Mononuclear cell (primary cell): ENCODE data around the gene ACSS3. TPM values are rescaled to one million over a fixed set of nuclear protein-coding genes. Genes with fewer than 3 reads are reported as not detected.
"Not testable (repeated sequence)": the region's sequence is repeated elsewhere in the genome, so short reads cannot be mapped to it uniquely, and the experiment has no call there.

Source experiments
- H3K27me3 ChIP-seq: 2 replicates; pipeline ENCODE4 v1.6.0; 2011; ENCODE audit warnings: low read length, control low read depth; ENCODE audit not compliant: insufficient read depth
- H3K4me1 ChIP-seq: 2 replicates; pipeline ENCODE4 v1.5.1; 2011; ENCODE audit warnings: mild to moderate bottlenecking, low read length, control low read depth; ENCODE audit not compliant: insufficient read depth
- H3K4me3 ChIP-seq: 2 replicates; pipeline ENCODE4 v1.5.1; 2011; ENCODE audit warnings: mild to moderate bottlenecking, low read length, moderate library complexity
- H3K9me3 ChIP-seq: 2 replicates; pipeline ENCODE4 v1.5.1; 2011; ENCODE audit warnings: low read depth, mild to moderate bottlenecking, control low read depth, low read length
- total RNA-seq: library from RNA; depleted of rRNA; stranded (reverse); fragments of >200 nt; gene quantifications from one replicate; pipeline ENCODE4 v1.2.3, GENCODE V29; 2012

Gene ACSS3
- total RNA-seq, 1 donor, result 0.10 TPM

GRCh38 chr12:81168445-81168844, 90.6 kb downstream of the ACSS3 start:
- no peaks in the 10 kb centered on the region for H3K27me3 ChIP-seq
- H3K4me1 ChIP-seq, result no peaks in the 10 kb centered on the region
- H3K4me3 ChIP-seq, result no peak overlapping the region
- H3K9me3 ChIP-seq, result no peaks in the 10 kb centered on the region

- H3K4me3 ChIP-seq, result no peak overlapping the region
- no peaks in the 10 kb centered on the region for H3K9me3 ChIP-seq
- no peaks in the 10 kb centered on the region for H3K4me1 ChIP-seq
- no peaks in the 10 kb centered on the region for H3K27me3 ChIP-seq
Measured at GRCh38 chr12:81170072-81170471, 92.2 kb downstream of the ACSS3 start.

GRCh38 chr12:81172851-81173250, 95.0 kb downstream of the ACSS3 start:
- H3K4me3 ChIP-seq, result no peak overlapping the region
- H3K9me3 ChIP-seq, result peaks cover 6% of the 10 kb centered on the region
- H3K4me1 ChIP-seq, result no peaks in the 10 kb centered on the region
- no peaks in the 10 kb centered on the region for H3K27me3 ChIP-seq

DNA sequence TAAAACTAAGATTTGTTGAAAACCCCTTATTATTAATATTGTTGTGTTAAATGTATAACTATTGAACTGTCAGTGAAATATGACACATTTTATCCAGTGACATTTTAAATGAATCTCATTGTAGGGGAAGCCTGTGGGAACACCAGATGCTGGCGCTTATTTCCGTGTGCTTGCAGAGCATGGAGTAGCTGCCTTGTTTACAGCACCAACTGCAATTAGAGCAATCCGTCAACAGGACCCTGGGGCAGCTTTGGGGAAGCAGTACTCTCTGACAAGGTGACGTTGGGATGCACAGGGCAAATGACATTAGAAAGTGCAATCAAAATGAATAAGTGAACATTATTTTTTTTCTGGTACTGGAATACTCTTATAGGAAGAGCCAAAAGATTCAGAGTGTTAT, 96.8 kb downstream of the ACSS3 start:
- Histone ChIP-seq H3K4me3 (no peak overlapping the region), H3K9me3 (peaks cover 6% of the 10 kb centered on the region), H3K4me1 (no peaks in the 10 kb centered on the region), H3K27me3 (no peaks in the 10 kb centered on the region)

GRCh38 chr12:81176796-81177195, 98.9 kb downstream of the ACSS3 start:
- Histone ChIP-seq H3K27me3 (no peaks in the 10 kb centered on the region), H3K9me3 (peaks cover 6% of the 10 kb centered on the region), H3K4me1 (no peaks in the 10 kb centered on the region), H3K4me3 (no peak overlapping the region)

- Histone ChIP-seq H3K4me3 (no peak overlapping the region), H3K9me3 (peaks cover 5% of the 10 kb centered on the region), H3K4me1 (no peaks in the 10 kb centered on the region), H3K27me3 (no peaks in the 10 kb centered on the region)
Measured at GRCh38 chr12:81181691-81182090, 103.8 kb downstream of the ACSS3 start.

GRCh38 chr12:81187686-81188085, 109.8 kb downstream of the ACSS3 start:
- Histone ChIP-seq H3K27me3 (no peaks in the 10 kb centered on the region), H3K9me3 (no peaks in the 10 kb centered on the region), H3K4me3 (no peak overlapping the region), H3K4me1 (no peaks in the 10 kb centered on the region)

GRCh38 chr12:81196595-81196994, 118.7 kb downstream of the ACSS3 start:
- Histone ChIP-seq H3K9me3 (no peaks in the 10 kb centered on the region), H3K4me1 (no peaks in the 10 kb centered on the region), H3K4me3 (no peak overlapping the region), H3K27me3 (no peaks in the 10 kb centered on the region)

- H3K27me3 ChIP-seq, H3K4me1 ChIP-seq, H3K9me3 ChIP-seq, H3K4me3 ChIP-seq: not testable (repeated sequence)
Measured at GRCh38 chr12:81200561-81200960, 122.7 kb downstream of the ACSS3 start.

- H3K27me3 ChIP-seq, result no peaks in the 10 kb centered on the region
- no peak overlapping the region for H3K4me3 ChIP-seq
Measured at GRCh38 chr12:81203671-81204204, 125.9 kb downstream of the ACSS3 start.

GRCh38 chr12:81205416-81205815, 127.5 kb downstream of the ACSS3 start:
- no peaks in the 10 kb centered on the region for H3K27me3 ChIP-seq
- no peak overlapping the region for H3K4me3 ChIP-seq
- no peaks in the 10 kb centered on the region for H3K4me1 ChIP-seq
- H3K9me3 ChIP-seq, result no peaks in the 10 kb centered on the region

More at GRCh38 chr12:81203671-81204204, 125.9 kb downstream of the ACSS3 start:
- no peaks in the 10 kb centered on the region for H3K4me1 ChIP-seq
- no peaks in the 10 kb centered on the region for H3K9me3 ChIP-seq

DNA sequence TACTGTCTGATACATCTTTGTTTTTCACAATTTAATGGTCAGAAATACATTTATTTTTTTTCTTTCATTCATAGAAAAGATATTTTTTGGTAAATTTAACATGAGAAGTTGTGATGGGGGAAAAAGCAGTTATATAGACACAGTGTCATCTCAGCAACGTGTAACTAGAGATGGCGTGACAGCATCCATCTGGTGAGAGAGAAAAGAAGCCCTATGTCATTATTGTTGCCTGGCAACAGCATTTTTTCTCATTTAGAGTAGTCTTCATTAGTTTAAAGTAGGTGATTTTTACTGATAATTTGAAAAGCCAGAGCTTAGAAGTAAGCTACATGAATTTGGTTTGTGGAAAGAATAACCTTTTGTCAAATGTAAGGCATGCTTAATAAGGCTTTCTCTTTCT, 128.6 kb downstream of the ACSS3 start:
- Histone ChIP-seq H3K27me3 (no peaks in the 10 kb centered on the region), H3K4me1 (no peaks in the 10 kb centered on the region), H3K4me3 (no peak overlapping the region), H3K9me3 (no peaks in the 10 kb centered on the region)

DNA sequence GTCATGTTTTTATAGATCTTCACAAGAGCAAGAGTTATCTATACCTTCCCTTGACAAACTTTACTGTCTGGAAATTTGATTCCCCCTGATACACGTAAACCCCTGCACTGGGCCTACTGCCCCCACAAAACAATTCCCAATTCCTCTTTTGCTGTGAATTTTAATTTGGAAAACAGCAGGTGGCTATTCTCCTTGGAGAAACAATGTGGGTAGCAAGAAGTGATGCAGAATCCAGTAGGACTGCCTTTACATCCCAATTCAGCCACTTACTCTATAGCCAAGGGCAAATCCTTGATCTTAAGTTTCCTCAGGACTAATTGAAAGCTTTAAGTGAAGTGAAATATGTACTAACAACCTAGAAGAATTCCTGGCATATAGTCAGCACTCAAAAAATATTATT, 129.3 kb downstream of the ACSS3 start:
- H3K4me1 ChIP-seq, result no peaks in the 10 kb centered on the region
- H3K9me3 ChIP-seq, result no peaks in the 10 kb centered on the region
- no peaks in the 10 kb centered on the region for H3K27me3 ChIP-seq
- no peak overlapping the region for H3K4me3 ChIP-seq

DNA sequence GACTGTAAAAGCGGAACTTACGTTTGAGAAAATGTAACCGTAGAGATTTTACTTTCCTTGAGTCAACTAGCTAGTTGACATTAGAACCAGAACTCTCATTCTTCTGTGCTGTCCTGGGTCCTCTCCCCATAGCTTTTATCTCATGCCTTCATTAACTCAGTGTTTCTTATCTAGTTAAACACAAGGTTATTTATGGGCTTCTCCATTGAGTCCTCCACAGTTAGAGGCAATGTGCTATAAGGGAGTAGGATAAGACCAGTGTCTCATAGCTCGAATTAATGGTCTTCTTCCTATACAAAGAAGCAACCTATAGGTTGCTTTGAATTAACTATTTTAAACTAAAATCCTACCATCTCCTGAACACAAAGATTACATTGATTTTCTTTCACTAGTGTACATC, 129.8 kb downstream of the ACSS3 start:
- H3K27me3 ChIP-seq, result no peaks in the 10 kb centered on the region
- H3K9me3 ChIP-seq, result no peaks in the 10 kb centered on the region
- no peaks in the 10 kb centered on the region for H3K4me1 ChIP-seq
- no peak overlapping the region for H3K4me3 ChIP-seq

GRCh38 chr12:81208187-81208911, 130.5 kb downstream of the ACSS3 start:
- no peaks in the 10 kb centered on the region for H3K9me3 ChIP-seq
- H3K4me3 ChIP-seq, result no peak overlapping the region
- no peaks in the 10 kb centered on the region for H3K4me1 ChIP-seq
- H3K27me3 ChIP-seq, result no peaks in the 10 kb centered on the region

GRCh38 chr12:81209012-81209411, 131.1 kb downstream of the ACSS3 start:
- H3K4me1 ChIP-seq, result no peaks in the 10 kb centered on the region
- no peak overlapping the region for H3K4me3 ChIP-seq
- H3K9me3 ChIP-seq, result no peaks in the 10 kb centered on the region
- H3K27me3 ChIP-seq, result no peaks in the 10 kb centered on the region
